HepG2 (cell line): Measurements from ENCODE around the gene PRRT2. TPM values are rescaled to one million over a fixed set of nuclear protein-coding genes. Genes with fewer than 3 reads are reported as not detected.

Experiments
- GTF2F1 ChIP-seq: fragments of 150-350 bp; IDR thresholded peaks from 2 replicates; pipeline ENCODE4 v1.6.1; 2014; ENCODE audit warnings: low read length
- HHEX ChIP-seq: IDR thresholded peaks from 2 replicates; pipeline ENCODE4 v1.6.1; 2016; ENCODE audit warnings: control low read depth
- PCBP1 ChIP-seq: fragments of 200-400 bp; formaldehyde crosslinking; IDR thresholded peaks from 2 replicates; pipeline ENCODE4 v1.6.1; 2017; ENCODE audit warnings: mild to moderate bottlenecking, low read depth, low read length, borderline replicate concordance
- RBFOX2 ChIP-seq: fragments of 200-400 bp; formaldehyde crosslinking; IDR thresholded peaks from 2 replicates; pipeline ENCODE4 v1.6.1; 2017; ENCODE audit warnings: low read depth, mild to moderate bottlenecking, low read length
- RCOR2 ChIP-seq: IDR thresholded peaks from 2 replicates; pipeline ENCODE4 v1.6.1; 2016; ENCODE audit warnings: missing biosample characterization, missing genetic modification reagents
- REL ChIP-seq: sonication (generic); formaldehyde crosslinking; conservative IDR thresholded peaks from 2 replicates; pipeline ENCODE4 v1.8.0; 2022; ENCODE audit warnings: mild to moderate bottlenecking, missing genetic modification reagents, moderate library complexity
- SMARCE1 ChIP-seq: fragments of 450-650 bp; IDR thresholded peaks from 2 replicates; pipeline ENCODE4 v1.6.1; 2017; ENCODE audit warnings: borderline replicate concordance
- SMYD3 ChIP-seq: sonication (generic); formaldehyde crosslinking; IDR thresholded peaks from 2 replicates; pipeline ENCODE4 v1.8.1; 2023; ENCODE audit warnings: mild to moderate bottlenecking, missing genetic modification reagents
- ZFYVE20 ChIP-seq: sonication (generic); formaldehyde crosslinking; IDR thresholded peaks from 2 replicates; pipeline ENCODE4 v1.8.0; 2023; ENCODE audit warnings: low read depth, mild to moderate bottlenecking, moderate library complexity, missing genetic modification reagents, borderline replicate concordance
- ZNF343 ChIP-seq: sonication (generic); formaldehyde crosslinking; IDR thresholded peaks from 2 replicates; pipeline ENCODE4 v1.4.0; 2020; ENCODE audit warnings: mild to moderate bottlenecking, missing genetic modification reagents
- ZNF510 ChIP-seq: sonication (generic); formaldehyde crosslinking; IDR thresholded peaks from 2 replicates; pipeline ENCODE4 v1.4.0; 2020; ENCODE audit warnings: low read depth, mild to moderate bottlenecking, missing genetic modification reagents
- ZNF556 ChIP-seq: sonication (generic); formaldehyde crosslinking; IDR thresholded peaks from 2 replicates; pipeline ENCODE4 v1.4.0; 2020; ENCODE audit warnings: mild to moderate bottlenecking, missing genetic modification reagents, borderline replicate concordance
- ZNF562 ChIP-seq: sonication (generic); formaldehyde crosslinking; IDR thresholded peaks from 2 replicates; pipeline ENCODE4 v1.8.0; 2022; ENCODE audit warnings: missing genetic modification reagents, borderline replicate concordance
- ZNF615 ChIP-seq: sonication (generic); formaldehyde crosslinking; IDR thresholded peaks from 2 replicates; pipeline ENCODE4 v1.5.0; 2020; ENCODE audit warnings: mild to moderate bottlenecking, missing genetic modification reagents, borderline replicate concordance
- ZNF629 ChIP-seq: sonication (generic); formaldehyde crosslinking; conservative IDR thresholded peaks from 2 replicates; pipeline ENCODE4 v1.5.0; 2020; ENCODE audit warnings: missing genetic modification reagents
- ZNF678 ChIP-seq: sonication (generic); formaldehyde crosslinking; IDR thresholded peaks from 2 replicates; pipeline ENCODE4 v1.4.0; 2020; ENCODE audit warnings: mild to moderate bottlenecking, missing genetic modification reagents
- ZNF746 ChIP-seq: sonication (generic); formaldehyde crosslinking; IDR thresholded peaks from 2 replicates; pipeline ENCODE4 v1.8.0; 2022; ENCODE audit warnings: mild to moderate bottlenecking, missing genetic modification reagents
- ZNF839 ChIP-seq: sonication (generic); formaldehyde crosslinking; IDR thresholded peaks from 2 replicates; pipeline ENCODE4 v1.4.0; 2020; ENCODE audit warnings: missing genetic modification reagents, mild to moderate bottlenecking, borderline replicate concordance
- ZNF891 ChIP-seq: sonication (generic); formaldehyde crosslinking; IDR thresholded peaks from 2 replicates; pipeline ENCODE4 v1.5.0; 2020; ENCODE audit warnings: mild to moderate bottlenecking, missing genetic modification reagents
- polyA plus RNA-seq, 8 experiments: library from polyadenylated mRNA; depleted of rRNA in 3 of 8; stranded (reverse) in 7 of 8; unstranded in 1 of 8; fragments of >200 nt; fragmentation: Illumina TruSeq in 4 of 8; extraction: Trizol in 4 of 8; gene quantifications; 2 replicates each; pipeline versions ENCODE4 v1.2.1 to v1.2.3, GENCODE V29; 2011 to 2016; ENCODE audit warnings: low read depth in 4 of 8, missing spikeins in 1 of 8, mixed read lengths in 1 of 8; ENCODE audit not compliant: insufficient read depth in 1 of 8
- total RNA-seq, 5 experiments: library from RNA; depleted of rRNA; stranded (reverse); fragments of >200 nt; fragmentation: Illumina TruSeq; extraction: Trizol; gene quantifications; 2 replicates each; pipeline ENCODE4 v1.2.3, GENCODE V29; 2016; ENCODE audit warnings: low read depth in 1 of 5
- TF ChIP-seq, protein P1 (sequence below): sonication (generic); formaldehyde crosslinking; IDR thresholded peaks from 2 replicates; pipeline ENCODE4 v1.8.1; 2023; ENCODE audit warnings: mild to moderate bottlenecking, missing genetic modification reagents
- TF ChIP-seq, protein P2 (sequence below): sonication (generic); formaldehyde crosslinking; IDR thresholded peaks from 2 replicates; pipeline ENCODE4 v1.5.1; 2020; ENCODE audit warnings: mild to moderate bottlenecking, missing genetic modification reagents
- TF ChIP-seq, protein P3 (sequence below): sonication (generic); formaldehyde crosslinking; IDR thresholded peaks from 2 replicates; pipeline ENCODE4 v1.5.1; 2020; ENCODE audit warnings: missing genetic modification reagents, mild to moderate bottlenecking, borderline replicate concordance
- TF ChIP-seq, protein P4 (sequence below): sonication (generic); formaldehyde crosslinking; IDR thresholded peaks from 2 replicates; pipeline ENCODE4 v1.8.0; 2022; ENCODE audit warnings: mild to moderate bottlenecking, missing genetic modification reagents, borderline replicate concordance

Gene PRRT2
- total and polyA plus RNA-seq, 2 of the 13 experiments (the other 11 are each of a cell fraction or from before 2014, with no cell fraction given) = 0.51 to 1.1 TPM

DNA sequence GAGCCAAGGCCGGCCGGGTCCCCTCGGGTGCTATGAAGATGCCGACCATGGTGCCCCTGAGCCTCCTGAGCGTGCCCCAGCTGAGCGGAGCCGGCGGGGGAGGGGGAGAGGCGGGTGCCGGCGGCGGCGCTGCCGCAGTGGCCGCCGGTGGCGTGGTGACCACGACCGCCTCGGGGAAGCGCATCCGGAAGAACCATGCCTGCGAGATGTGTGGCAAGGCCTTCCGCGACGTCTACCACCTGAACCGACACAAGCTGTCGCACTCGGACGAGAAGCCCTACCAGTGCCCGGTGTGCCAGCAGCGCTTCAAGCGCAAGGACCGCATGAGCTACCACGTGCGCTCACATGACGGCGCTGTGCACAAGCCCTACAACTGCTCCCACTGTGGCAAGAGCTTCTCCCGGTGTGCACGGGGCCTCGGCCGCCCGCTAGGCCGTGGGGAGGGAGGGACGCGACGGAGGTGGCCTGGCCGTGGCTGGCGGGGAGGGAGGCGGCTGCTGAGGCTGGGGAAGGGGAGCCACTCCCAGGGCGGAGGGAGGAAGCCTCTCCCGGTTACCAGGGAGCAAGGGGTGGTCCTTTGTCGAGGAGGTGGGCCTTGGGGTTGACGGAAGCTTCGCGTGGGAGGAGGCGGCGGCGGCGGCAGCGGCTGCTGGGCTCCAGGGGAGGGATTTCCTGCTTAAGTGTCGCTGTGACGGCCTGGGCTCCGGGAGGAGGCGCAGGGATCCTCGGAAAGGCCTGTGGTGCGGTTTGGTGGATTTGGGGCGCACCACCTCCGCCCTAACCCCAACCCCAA, 4.4 kb upstream of the PRRT2 start (continued):
- TF ChIP-seq, protein P1, sequence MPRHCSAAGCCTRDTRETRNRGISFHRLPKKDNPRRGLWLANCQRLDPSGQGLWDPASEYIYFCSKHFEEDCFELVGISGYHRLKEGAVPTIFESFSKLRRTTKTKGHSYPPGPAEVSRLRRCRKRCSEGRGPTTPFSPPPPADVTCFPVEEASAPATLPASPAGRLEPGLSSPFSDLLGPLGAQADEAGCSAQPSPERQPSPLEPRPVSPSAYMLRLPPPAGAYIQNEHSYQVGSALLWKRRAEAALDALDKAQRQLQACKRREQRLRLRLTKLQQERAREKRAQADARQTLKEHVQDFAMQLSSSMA (CRISPR knock-in tag) = peak; percentile 98
- TF ChIP-seq RCOR2 (CRISPR knock-in tag) (0 out of 2 replicates have a peak, but pooled peaks have one; percentile 29), ZNF556 (CRISPR knock-in tag) (peak; percentile 99), GTF2F1 (no peak), ZFYVE20 (CRISPR knock-in tag) (peak; percentile 97), ZNF510 (peak; percentile 98; the same call in 1 of the 2 replicates), HHEX (CRISPR knock-in tag) (no peak), ZNF562 (CRISPR knock-in tag) (peak; percentile 86; the same call in 1 of the 2 replicates), SMARCE1 (no peak), ZNF629 (CRISPR knock-in tag) (peak; percentile 49; the same call in 1 of the 2 replicates), ZNF839 (CRISPR knock-in tag) (peak; percentile 98), PCBP1 (peak; percentile 84; the same call in 1 of the 2 replicates), ZNF678 (CRISPR knock-in tag) (peak; percentile 99), ZNF343 (CRISPR knock-in tag) (peak; percentile 95; the same call in 1 of the 2 replicates), SMYD3 (CRISPR knock-in tag) (peak; percentile 91; the same call in 1 of the 2 replicates), ZNF891 (CRISPR knock-in tag) (peak; percentile 99), ZNF615 (no peak), RBFOX2 (peak; percentile 95), ZNF746 (CRISPR knock-in tag) (peak; percentile 98), REL (CRISPR knock-in tag) (peak; percentile 97)
- TF ChIP-seq, protein P2, sequence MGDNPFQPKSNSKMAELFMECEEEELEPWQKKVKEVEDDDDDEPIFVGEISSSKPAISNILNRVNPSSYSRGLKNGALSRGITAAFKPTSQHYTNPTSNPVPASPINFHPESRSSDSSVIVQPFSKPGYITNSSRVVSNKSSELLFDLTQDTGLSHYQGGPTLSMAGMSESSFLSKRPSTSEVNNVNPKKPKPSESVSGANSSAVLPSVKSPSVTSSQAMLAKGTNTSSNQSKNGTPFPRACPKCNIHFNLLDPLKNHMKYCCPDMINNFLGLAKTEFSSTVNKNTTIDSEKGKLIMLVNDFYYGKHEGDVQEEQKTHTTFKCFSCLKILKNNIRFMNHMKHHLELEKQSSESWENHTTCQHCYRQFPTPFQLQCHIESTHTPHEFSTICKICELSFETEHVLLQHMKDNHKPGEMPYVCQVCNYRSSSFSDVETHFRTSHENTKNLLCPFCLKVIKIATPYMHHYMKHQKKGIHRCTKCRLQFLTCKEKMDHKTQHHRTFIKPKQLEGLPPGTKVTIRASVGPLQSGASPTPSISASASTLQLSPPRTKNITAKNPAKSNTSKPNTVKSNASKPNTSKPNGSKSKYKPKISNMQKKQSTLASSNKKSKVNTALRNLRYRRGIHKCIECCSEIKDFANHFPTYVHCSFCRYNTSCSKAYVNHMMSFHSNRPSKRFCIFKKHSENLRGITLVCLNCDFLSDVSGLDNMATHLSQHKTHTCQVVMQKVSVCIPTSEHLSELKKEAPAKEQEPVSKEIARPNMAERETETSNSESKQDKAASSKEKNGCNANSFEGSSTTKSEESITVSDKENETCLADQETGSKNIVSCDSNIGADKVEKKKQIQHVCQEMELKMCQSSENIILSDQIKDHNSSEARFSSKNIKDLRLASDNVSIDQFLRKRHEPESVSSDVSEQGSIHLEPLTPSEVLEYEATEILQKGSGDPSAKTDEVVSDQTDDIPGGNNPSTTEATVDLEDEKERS = peak; percentile 98
- TF ChIP-seq, protein P3, sequence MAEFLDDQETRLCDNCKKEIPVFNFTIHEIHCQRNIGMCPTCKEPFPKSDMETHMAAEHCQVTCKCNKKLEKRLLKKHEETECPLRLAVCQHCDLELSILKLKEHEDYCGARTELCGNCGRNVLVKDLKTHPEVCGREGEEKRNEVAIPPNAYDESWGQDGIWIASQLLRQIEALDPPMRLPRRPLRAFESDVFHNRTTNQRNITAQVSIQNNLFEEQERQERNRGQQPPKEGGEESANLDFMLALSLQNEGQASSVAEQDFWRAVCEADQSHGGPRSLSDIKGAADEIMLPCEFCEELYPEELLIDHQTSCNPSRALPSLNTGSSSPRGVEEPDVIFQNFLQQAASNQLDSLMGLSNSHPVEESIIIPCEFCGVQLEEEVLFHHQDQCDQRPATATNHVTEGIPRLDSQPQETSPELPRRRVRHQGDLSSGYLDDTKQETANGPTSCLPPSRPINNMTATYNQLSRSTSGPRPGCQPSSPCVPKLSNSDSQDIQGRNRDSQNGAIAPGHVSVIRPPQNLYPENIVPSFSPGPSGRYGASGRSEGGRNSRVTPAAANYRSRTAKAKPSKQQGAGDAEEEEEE (CRISPR knock-in tag) = 0 out of 2 replicates have a peak, but pooled peaks have one; percentile 63
- TF ChIP-seq, protein P4, sequence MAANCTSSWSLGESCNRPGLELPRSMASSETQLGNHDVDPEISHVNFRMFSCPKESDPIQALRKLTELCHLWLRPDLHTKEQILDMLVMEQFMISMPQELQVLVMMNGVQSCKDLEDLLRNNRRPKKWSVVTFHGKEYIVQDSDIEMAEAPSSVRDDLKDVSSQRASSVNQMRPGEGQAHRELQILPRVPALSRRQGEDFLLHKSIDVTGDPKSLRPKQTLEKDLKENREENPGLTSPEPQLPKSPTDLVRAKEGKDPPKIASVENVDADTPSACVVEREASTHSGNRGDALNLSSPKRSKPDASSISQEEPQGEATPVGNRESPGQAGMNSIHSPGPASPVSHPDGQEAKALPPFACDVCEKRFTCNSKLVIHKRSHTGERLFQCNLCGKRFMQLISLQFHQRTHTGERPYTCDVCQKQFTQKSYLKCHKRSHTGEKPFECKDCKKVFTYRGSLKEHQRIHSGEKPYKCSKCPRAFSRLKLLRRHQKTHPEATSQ (CRISPR knock-in tag) = no peak; the same call in 1 of the 2 replicates
